Activated effector memory CD4-positive, alpha-beta T cell treated with Interleukin-2 at 50 U/mL for 16 hours (primary cell): ENCODE results near the gene YTHDF2.
"Not testable (repeated sequence)": the region's sequence is repeated elsewhere in the genome, so short reads cannot be mapped to it uniquely, and the experiment has no call there.

ENCODE experiments used
- DNase-seq: peaks from one replicate; pipeline ENCODE4 v3.0.0-alpha.2; 2020

The YTHDF2 gene

GRCh38 chr1:28761189-28761588 is 24.4 kb downstream of the YTHDF2 start:
- no peak for DNase-seq

GRCh38 chr1:28766532-28767183 is 29.9 kb downstream of the YTHDF2 start:
- no peak for DNase-seq

GRCh38 chr1:28770601-28771165 is 33.9 kb downstream of the YTHDF2 start:
- DNase-seq: no peak

- DNase-seq: not testable (repeated sequence)
Observed at GRCh38 chr1:28771921-28772320, 35.2 kb downstream of the YTHDF2 start.

- DNase-seq: no peak
Observed at GRCh38 chr1:28773105-28773504, 36.4 kb downstream of the YTHDF2 start.

GRCh38 chr1:28775121-28775942 is 38.6 kb downstream of the YTHDF2 start:
- DNase-seq: peak; percentile 59

GRCh38 chr1:28776341-28776740 is 39.6 kb downstream of the YTHDF2 start:
- no peak for DNase-seq

- no peak for DNase-seq
Observed at GRCh38 chr1:28778021-28778420, 41.3 kb downstream of the YTHDF2 start.

GRCh38 chr1:28779751-28780408 is 43.1 kb downstream of the YTHDF2 start:
- DNase-seq: no peak

- no peak for DNase-seq
Observed at GRCh38 chr1:28781305-28781704, 44.6 kb downstream of the YTHDF2 start.

- no peak for DNase-seq
Observed at GRCh38 chr1:28782011-28782410, 45.3 kb downstream of the YTHDF2 start.

GRCh38 chr1:28783363-28783762 is 46.6 kb downstream of the YTHDF2 start:
- DNase-seq: no peak

GRCh38 chr1:28789412-28789811 is 52.7 kb downstream of the YTHDF2 start:
- no peak for DNase-seq

GRCh38 chr1:28789816-28790215 is 53.1 kb downstream of the YTHDF2 start:
- DNase-seq: no peak

GRCh38 chr1:28790377-28791035 is 53.8 kb downstream of the YTHDF2 start:
- no peak for DNase-seq

GRCh38 chr1:28791929-28792328 is 55.2 kb downstream of the YTHDF2 start:
- not testable (repeated sequence) for DNase-seq

- no peak for DNase-seq
Observed at GRCh38 chr1:28792644-28793121, 55.9 kb downstream of the YTHDF2 start.

- not testable (repeated sequence) for DNase-seq
Observed at GRCh38 chr1:28794582-28794981, 57.8 kb downstream of the YTHDF2 start.

- DNase-seq: no peak
Observed at GRCh38 chr1:28796352-28797211, 59.8 kb downstream of the YTHDF2 start.

- no peak for DNase-seq
Observed at GRCh38 chr1:28800324-28800723, 63.6 kb downstream of the YTHDF2 start.

GRCh38 chr1:28801461-28801860 is 64.7 kb downstream of the YTHDF2 start:
- DNase-seq: no peak

GRCh38 chr1:28803051-28803450 is 66.3 kb downstream of the YTHDF2 start:
- no peak for DNase-seq
